EH (cell line): Measurements from ENCODE around the gene FAM131B.
A peak's percentile ranks its signal among the peaks of the same experiment; 100 is the strongest.
"Not testable (repeated sequence)": the region's sequence is repeated elsewhere in the genome, so short reads cannot be mapped to it uniquely, and the experiment has no call there.

Source experiments
- DNase-seq: peaks from one replicate; pipeline ENCODE4 v3.0.0-alpha.2; 2015; ENCODE audit warnings: low read depth

The FAM131B gene

DNA sequence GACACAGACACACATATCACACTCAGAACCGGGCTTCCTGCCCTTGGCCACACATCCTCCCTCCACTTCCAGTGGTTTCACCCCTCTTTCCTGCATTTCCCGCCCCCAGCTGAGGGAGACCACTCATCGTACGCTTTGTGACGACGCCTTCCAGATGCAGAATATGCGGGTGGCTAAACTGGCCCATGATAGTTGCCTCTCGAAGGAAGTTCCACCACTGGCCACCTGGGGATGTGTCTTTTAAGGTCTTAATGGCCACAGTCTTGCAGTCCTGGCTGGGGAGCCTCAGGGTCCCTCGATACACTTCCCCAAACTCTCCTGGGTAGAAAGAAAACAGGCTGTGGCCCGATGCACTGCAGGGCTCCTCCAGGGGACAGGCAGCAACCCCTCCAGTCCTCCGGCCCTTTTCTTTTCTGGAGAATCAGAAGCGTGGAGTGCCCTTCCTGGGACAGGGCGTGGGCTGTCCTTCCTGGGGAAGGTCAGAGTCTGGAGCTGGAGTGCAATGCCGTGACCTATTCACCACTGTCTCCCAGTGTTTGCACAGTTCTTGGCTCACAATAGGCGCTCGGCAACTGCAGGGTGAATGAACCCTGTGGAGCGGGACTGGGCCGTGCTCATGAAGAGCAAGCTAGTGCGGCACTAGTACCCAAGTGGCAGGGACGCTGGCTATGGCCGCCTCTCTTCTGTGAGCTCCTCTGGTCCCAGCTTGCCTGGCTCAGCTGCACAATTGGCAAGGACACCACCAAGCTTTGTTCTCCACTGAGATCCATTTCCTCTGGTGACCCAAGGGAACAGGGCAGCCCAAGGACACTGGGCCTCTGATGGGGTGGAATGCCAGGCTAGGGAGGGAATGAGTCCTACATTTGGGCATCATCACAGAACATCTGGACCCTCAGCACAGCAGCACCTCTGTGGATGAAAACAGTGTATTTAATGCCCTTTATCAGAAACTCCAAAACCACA lies 33.0 kb upstream of the FAM131B start:
- DNase-seq, result peak; percentile 49

DNA sequence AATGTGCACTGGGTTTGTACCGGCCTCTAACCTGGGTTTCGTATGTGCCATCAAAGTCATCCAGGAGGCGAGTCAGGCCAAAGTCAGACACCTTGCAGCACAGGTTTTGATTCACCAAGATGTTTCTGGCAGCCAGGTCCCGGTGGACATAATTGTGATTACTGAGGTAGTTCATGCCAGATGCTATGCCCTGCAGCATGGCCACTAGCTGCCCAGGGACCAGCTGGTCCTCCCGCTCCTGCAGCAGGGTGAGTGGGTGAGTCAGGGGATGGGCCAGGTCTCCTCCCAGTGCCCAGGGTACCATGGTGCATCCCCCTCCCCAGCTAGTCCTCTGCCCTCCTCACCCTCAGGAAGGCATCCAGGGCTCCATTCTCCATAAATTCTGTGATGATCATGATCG lies 32.3 kb upstream of the FAM131B start:
- DNase-seq, result no peak

DNA sequence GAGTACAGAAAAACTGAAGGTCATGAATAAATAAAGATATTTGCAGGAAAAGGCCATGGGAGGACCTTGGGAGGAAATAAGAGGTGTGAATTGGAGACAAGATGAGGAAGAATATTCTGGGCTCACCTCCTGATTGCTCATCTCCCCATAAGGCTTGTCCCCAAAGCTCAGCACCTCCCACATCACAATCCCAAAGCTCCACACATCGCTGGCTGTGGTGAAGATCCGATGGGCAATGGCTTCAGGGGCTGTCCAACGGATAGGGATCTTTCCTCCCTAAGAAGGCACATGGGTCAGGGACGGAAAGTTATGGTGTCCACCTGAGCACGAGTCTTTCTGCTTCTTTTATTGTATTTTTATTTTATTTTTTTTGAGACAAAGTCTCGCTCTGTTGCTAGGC lies 31.6 kb upstream of the FAM131B start:
- peak; percentile 47 for DNase-seq

GRCh38 chr7:143393267-143394041 lies 30.9 kb upstream of the FAM131B start:
- DNase-seq, result peak; percentile 48

DNA sequence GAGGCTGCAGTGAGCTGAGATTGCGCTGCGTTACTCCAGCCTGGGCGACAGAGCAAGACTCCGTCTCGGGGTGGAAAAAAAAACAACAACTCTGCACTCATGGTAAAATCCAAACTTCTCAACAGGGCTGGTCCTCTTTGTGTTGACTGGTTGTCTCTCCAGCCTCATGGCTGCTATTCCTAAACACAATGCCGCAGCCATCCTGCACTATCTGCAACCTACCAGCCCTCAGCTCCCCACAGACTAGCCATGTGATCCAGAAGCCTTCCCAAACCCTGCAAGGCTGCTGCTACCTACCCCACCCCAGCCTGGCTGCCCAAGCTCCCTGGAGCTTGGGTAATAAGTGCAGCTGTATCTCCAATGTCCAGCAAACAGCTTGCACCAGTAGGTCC lies 30.4 kb upstream of the FAM131B start:
- DNase-seq, result peak; percentile 37

DNA sequence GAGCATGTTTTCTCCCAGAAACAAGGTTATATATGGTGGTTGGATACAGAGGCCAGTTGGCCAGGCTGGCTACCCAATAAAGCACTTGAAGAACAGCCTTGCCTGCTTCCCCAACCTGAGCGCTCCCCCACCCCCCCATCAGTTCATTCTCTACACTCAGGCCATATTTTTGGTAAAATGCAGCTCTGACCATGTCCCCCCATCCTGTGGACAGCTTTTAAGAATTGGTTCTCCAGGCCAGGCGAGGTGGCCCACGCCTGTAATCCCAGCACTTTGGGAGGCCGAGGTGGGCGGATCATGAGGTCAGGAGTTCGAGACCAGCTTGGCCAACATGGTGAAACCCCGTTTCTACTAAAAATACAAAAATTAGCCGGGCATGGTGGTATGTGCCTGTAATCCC lies 29.9 kb upstream of the FAM131B start:
- not testable (repeated sequence) for DNase-seq

- peak; percentile 90 for DNase-seq
These were observed 29.2 kb upstream of the FAM131B start for GRCh38 chr7:143391462-143392404.

GRCh38 chr7:143390773-143391317 lies 28.3 kb upstream of the FAM131B start:
- no peak for DNase-seq

DNA sequence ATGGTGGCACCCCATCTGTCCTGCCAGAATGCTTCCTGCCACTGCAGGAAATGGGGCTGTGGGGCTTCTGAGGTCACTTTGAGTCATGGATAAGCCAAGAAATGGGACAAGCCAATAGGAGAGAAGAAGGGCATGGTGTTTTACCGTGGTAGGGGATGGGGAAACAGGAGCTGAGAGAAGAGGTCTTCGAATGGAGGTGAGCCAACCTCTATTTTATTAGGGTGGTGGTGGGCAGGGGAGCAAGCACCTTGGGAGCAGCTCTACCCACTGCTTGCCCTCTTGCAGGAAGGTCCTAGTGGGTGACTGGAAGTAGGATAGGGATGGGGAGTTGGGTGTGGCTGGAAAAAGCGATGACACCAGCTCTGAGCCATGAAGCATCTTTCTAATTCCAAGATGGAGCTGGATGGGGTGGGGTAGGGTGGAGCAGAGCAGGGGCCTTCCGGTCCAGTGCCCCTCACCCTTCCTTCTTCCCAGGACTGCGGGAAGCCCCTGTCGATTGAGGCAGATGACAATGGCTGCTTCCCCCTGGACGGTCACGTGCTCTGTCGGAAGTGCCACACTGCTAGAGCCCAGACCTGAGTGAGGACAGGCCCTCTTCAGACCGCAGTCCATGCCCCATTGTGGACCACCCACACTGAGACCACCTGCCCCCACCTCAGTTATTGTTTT lies 27.7 kb upstream of the FAM131B start:
- peak; percentile 33 for DNase-seq

- DNase-seq, result peak; percentile 5
These were observed 27.0 kb upstream of the FAM131B start for GRCh38 chr7:143389316-143390103.

DNA sequence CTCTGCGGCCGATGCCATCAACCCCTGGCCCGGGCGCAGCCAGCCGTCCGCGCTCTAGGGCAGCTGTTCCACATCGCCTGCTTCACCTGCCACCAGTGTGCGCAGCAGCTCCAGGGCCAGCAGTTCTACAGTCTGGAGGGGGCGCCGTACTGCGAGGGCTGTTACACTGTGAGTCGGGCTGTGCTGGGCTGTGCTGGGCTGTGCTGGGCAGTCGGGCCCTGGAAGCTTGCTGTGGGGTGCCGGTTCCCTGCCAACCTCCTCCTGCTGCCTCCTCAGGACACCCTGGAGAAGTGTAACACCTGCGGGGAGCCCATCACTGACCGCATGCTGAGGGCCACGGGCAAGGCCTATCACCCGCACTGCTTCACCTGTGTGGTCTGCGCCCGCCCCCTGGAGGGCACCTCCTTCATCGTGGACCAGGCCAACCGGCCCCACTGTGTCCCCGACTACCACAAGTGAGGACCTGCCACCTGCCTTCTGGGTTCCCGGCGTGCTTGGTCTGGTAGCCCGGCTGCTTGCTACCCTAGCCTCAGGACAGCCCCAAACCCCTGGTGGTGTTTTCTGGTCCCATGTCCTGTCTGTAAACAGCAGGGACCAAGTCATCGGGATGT lies 26.1 kb upstream of the FAM131B start:
- DNase-seq, result no peak

GRCh38 chr7:143388051-143388450 lies 25.5 kb upstream of the FAM131B start:
- DNase-seq, result no peak

- DNase-seq, result peak; percentile 9
These were observed 24.9 kb upstream of the FAM131B start for GRCh38 chr7:143387156-143387975.

GRCh38 chr7:143385891-143386781 lies 23.6 kb upstream of the FAM131B start:
- DNase-seq, result peak; percentile 41

DNA sequence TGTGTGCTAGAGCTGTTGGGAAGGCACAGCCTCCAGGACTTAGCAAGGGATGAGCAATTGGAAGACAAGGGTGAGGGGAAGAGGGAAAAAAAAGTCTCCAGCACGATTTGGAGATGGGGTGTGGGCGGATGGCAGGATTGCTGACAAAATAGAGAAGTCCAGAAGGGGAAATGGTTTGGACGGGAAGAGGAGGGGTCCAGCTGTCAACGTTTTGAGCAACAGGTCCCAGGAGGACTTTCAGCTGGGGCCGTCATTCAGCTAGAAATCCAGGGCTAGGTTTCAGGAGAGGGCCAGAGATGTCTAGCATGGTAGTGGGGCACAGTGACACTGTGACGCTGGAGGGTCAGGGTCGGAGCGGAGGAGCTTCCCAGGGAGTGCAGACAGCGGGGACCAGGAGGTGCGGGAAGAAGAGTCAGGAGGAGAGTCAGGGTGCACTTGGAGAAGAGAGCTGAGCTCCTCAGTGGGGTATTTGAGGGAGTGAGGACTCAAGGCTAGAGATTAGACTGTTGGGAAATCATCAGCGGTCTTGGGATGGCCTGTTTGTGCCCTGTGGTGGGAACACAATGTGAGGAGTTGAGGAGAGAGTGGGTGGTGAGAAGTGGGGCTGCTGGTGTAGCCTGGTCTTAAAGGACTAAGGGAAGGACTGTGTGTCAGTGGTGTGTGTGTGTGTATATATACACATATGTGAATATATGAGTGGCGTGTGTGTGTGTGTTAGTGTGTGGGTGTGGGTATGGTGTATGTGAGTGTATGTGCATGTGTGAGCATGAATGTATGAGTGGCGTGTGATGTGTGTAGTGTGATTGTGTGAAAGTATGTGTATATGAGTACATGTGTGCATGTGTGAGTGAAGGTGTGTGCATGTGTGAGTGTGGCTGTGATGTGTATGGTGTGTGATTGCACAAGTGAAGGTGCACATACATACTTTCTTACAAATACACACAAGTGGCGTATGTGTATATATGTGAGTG lies 22.4 kb upstream of the FAM131B start:
- DNase-seq, result no peak

DNA sequence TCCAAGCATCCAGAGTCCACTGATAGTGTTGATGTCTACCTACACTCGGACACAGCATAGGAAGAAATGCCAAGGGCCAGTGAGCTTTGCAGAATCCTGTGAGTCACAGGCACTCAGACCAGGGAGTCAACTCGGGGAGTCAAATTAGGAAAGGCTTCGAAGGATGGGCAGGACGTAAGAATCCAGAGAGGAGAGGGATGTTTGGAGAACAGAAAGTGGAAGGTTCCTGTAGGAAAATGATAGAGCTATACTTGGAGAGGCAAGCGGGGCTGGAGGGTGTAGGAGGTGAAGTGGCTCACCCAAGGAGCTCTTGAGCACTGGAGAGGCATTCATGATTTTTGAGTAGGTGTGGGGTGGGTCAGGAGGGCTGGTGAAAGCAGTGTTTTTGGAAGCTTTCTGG lies 21.6 kb upstream of the FAM131B start:
- DNase-seq, result peak; percentile 75

DNA sequence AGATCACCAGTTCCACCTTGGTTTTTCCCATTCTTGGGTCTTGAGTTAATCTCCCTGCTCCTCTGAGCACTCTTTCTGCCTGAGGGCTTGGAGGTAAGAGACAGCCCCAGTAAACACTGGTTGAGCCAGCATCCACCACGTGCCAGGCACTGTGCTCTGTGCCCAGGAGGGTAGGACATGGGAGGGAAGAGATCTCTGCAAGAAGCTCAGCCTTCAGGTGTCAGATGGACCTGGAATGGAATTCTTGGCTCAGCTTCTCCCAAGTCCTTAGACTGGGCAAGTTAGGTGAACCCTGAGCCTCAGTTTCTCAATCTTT lies 21.1 kb upstream of the FAM131B start:
- no peak for DNase-seq
